SK-N-SH (cell line): ENCODE results near the gene ZNF213. TPM values are rescaled to one million over a fixed set of nuclear protein-coding genes. Genes with fewer than 3 reads are reported as not detected.

Experiments
- CTCF ChIA-PET: fragments of 300-600, 350-600 bp; formaldehyde crosslinking; extraction: SDS; loops from one replicate; lab custom pipeline; 2021; lab: Yijun Ruan, JAX
- POLR2A ChIA-PET: fragments of 350-600 bp; sonication (Branson Sonifier 250); formaldehyde crosslinking; extraction: SDS; loops from one replicate; lab custom pipeline; 2020; ENCODE audit warnings: antibody characterized with exemption, inconsistent platforms; lab: Yijun Ruan, JAX
- DNase-seq: peaks from one replicate; pipeline ENCODE4 v3.0.0; 2012
- H2AFZ ChIP-seq: fragments of 200-600 bp; sonication (generic); 2 replicates; pipeline ENCODE4 v1.8.1; 2016; ENCODE audit warnings: antibody characterized with exemption, mild to moderate bottlenecking, low read depth
- H3F3A ChIP-seq: fragments of 200-600 bp; sonication (generic); replicated peaks from 2 replicates; pipeline ENCODE3; 2016; ENCODE audit warnings: antibody characterized with exemption, mild to moderate bottlenecking; ENCODE audit not compliant: insufficient read depth
- H3K27ac ChIP-seq, 2 experiments: fragments of 200-500 bp in 1 of 2; fragments of 200-600 bp in 1 of 2; sonication (Bioruptor generic) in 1 of 2; sonication (generic), shearing (Covaris generic) in 1 of 2; 2 replicates each; pipeline versions ENCODE4 v1.5.1 to v1.6.1; 2014 to 2016; ENCODE audit warnings: low read depth in 2 of 2, inconsistent platforms in 1 of 2, low read length in 1 of 2, mild to moderate bottlenecking in 1 of 2, mixed read lengths in 1 of 2
- H3K27me3 ChIP-seq: fragments of 200-600 bp; sonication (generic), shearing (Covaris generic); 2 replicates; pipeline ENCODE4 v1.6.1; 2016; ENCODE audit warnings: mixed run types; ENCODE audit not compliant: insufficient read depth
- H3K36me3 ChIP-seq, 2 experiments: fragments of 200-500 bp in 1 of 2; fragments of 200-600 bp in 1 of 2; sonication (Bioruptor generic) in 1 of 2; sonication (generic) in 1 of 2; replicated peaks in 1 of 2; 2 replicates each; pipeline versions ENCODE3 to v1.5.1; 2014 to 2016; ENCODE audit warnings: low read length in 1 of 2, mild to moderate bottlenecking in 1 of 2; ENCODE audit not compliant: insufficient read depth in 2 of 2, control insufficient read depth in 1 of 2
- H3K4me1 ChIP-seq, 2 experiments: fragments of 200-500 bp in 1 of 2; fragments of 200-600 bp in 1 of 2; sonication (Bioruptor generic) in 1 of 2; sonication (generic), shearing (Covaris generic) in 1 of 2; 2 replicates each; pipeline versions ENCODE4 v1.5.1 to v1.6.1; 2014 to 2016; ENCODE audit warnings: low read depth in 1 of 2, low read length in 1 of 2, mixed run types in 1 of 2; ENCODE audit not compliant: insufficient read depth in 2 of 2, control insufficient read depth in 1 of 2
- H3K4me2 ChIP-seq: fragments of 200-600 bp; sonication (generic), shearing (Covaris generic); 2 replicates; pipeline ENCODE4 v1.6.1; 2017; ENCODE audit warnings: mixed run types
- H3K4me3 ChIP-seq, 2 experiments: fragments of 200-500 bp in 1 of 2; fragments of 200-600 bp in 1 of 2; sonication (Bioruptor generic) in 1 of 2; sonication (generic), shearing (Covaris generic) in 1 of 2; 2 replicates each; pipeline versions ENCODE4 v1.5.1 to v1.8.1; 2014 to 2016; ENCODE audit warnings: low read depth in 2 of 2, inconsistent platforms in 1 of 2, low read length in 1 of 2, mild to moderate bottlenecking in 1 of 2, mixed read lengths in 1 of 2, moderate library complexity in 1 of 2
- H3K79me2 ChIP-seq: fragments of 200-600 bp; sonication (generic); 2 replicates; pipeline ENCODE4 v1.8.1; 2017; ENCODE audit warnings: mild to moderate bottlenecking; ENCODE audit not compliant: insufficient read depth
- H3K9ac ChIP-seq: fragments of 200-600 bp; sonication (generic); 2 replicates; pipeline ENCODE4 v1.6.1; 2017; ENCODE audit warnings: mixed run types
- H3K9me2 ChIP-seq: fragments of 200-600 bp; sonication (generic); 2 replicates; pipeline ENCODE4 v1.6.1; 2017; ENCODE audit warnings: mixed run types
- H3K9me3 ChIP-seq: fragments of 200-600 bp; sonication (generic); 2 replicates; pipeline ENCODE4 v1.6.1; 2017; ENCODE audit warnings: mixed run types, mild to moderate bottlenecking, moderate library complexity
- H4K20me1 ChIP-seq: fragments of 200-600 bp; sonication (generic); 2 replicates; pipeline ENCODE4 v1.6.1; 2017; ENCODE audit warnings: mild to moderate bottlenecking, mixed run types; ENCODE audit not compliant: insufficient read depth
- CHD2 ChIP-seq: fragments of 150-350 bp; IDR thresholded peaks from 2 replicates; pipeline ENCODE4 v1.6.1; 2018; ENCODE audit warnings: low read length; ENCODE audit not compliant: partially characterized antibody
- ELF1 ChIP-seq: IDR thresholded peaks from 2 replicates; pipeline ENCODE4 v1.4.0; 2012
- FOXM1 ChIP-seq: IDR thresholded peaks from 2 replicates; pipeline ENCODE4 v1.4.0; 2012; ENCODE audit warnings: low read depth, mild to moderate bottlenecking
- GABPA ChIP-seq: IDR thresholded peaks from 2 replicates; pipeline ENCODE4 v1.4.0; 2012; ENCODE audit warnings: low read depth, mild to moderate bottlenecking
- MEF2A ChIP-seq: IDR thresholded peaks from 2 replicates; pipeline ENCODE4 v1.4.0; 2012; ENCODE audit warnings: low read depth, borderline replicate concordance
- NFIC ChIP-seq: IDR thresholded peaks from 2 replicates; pipeline ENCODE4 v1.4.0; 2012; ENCODE audit warnings: borderline replicate concordance
- POLR2AphosphoS5 ChIP-seq: IDR thresholded peaks from 2 replicates; pipeline ENCODE4 v1.6.1; 2012; ENCODE audit warnings: low read depth, low read length
- RCOR1 ChIP-seq: fragments of 150-350 bp; IDR thresholded peaks from 2 replicates; pipeline ENCODE4 v1.6.1; 2017; ENCODE audit warnings: antibody characterized with exemption, low read length
- SMC3 ChIP-seq: IDR thresholded peaks from 2 replicates; pipeline ENCODE4 v1.6.1; 2012; ENCODE audit warnings: low read depth, low read length, improper control_type of control experiment
- TAF1 ChIP-seq: IDR thresholded peaks from 2 replicates; pipeline ENCODE4 v1.6.1; 2012; ENCODE audit warnings: low read depth, mild to moderate bottlenecking, low read length, moderate library complexity, borderline replicate concordance
- TEAD4 ChIP-seq: IDR thresholded peaks from 2 replicates; pipeline ENCODE4 v1.4.0; 2012; ENCODE audit warnings: mild to moderate bottlenecking, borderline replicate concordance; ENCODE audit not compliant: insufficient read depth
- YY1 ChIP-seq: IDR thresholded peaks from 2 replicates; pipeline ENCODE4 v1.4.0; 2012; ENCODE audit warnings: low read depth, mild to moderate bottlenecking
- WGBS: methylation state at CpG from one replicate; pipeline ENCODE4 v1.1.6; 2017; ENCODE audit warnings: low lambda C conversion rate; 5-methylcytosine and 5-hydroxymethylcytosine counted together
- polyA plus RNA-seq, 3 experiments: library from polyadenylated mRNA; depleted of rRNA; stranded (reverse); fragments of >200 nt; gene quantifications; 2 replicates each; pipeline ENCODE4 v1.2.3, GENCODE V29; 2012
- TF ChIP-seq, protein P1 (sequence below): fragments of 150-350 bp; IDR thresholded peaks from 2 replicates; pipeline ENCODE4 v1.6.1; 2017; ENCODE audit warnings: antibody characterized with exemption, low read length, low read depth, borderline replicate concordance
- TF ChIP-seq, protein P2 (sequence below): IDR thresholded peaks from 2 replicates; pipeline ENCODE4; 2012
- TF ChIP-seq, protein P3 (sequence below): IDR thresholded peaks from 2 replicates; pipeline ENCODE4 v1.4.0; 2012; ENCODE audit warnings: low read depth, borderline replicate concordance
- TF ChIP-seq, protein P4 (sequence below): fragments of 150-350 bp; IDR thresholded peaks from 2 replicates; pipeline ENCODE4 v1.6.1; 2016; ENCODE audit warnings: mild to moderate bottlenecking, low read depth, low read length

The ZNF213 gene
- polyA plus RNA-seq, 1 of the 3 experiments (the other 2 are of a cell fraction), result 1.1 TPM

DNA sequence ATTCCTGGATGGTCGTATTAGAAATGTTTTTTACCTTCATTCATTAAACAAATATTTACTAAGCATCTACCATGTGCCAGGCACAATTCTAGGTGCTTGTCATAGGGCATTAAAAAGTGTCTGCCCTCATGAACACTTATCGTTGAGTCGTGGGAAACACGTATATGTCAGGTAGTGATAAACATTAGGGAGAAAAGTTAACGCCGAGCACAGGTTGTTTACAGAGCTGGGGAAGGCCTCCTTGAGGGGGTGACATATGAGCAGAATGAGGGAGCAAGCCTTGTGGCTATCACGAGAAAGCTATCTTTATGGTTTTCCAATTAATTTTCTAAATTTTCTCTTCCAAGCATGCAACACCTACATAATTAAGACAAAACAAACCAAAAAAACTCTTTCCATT is 985 bp upstream of the ZNF213 start:
- H3K9me3 ChIP-seq, result no peaks in the 10 kb centered on the region
- TF ChIP-seq GABPA, result no peak
- TF ChIP-seq RCOR1, result no peak
- no peak for TF ChIP-seq FOXM1
- TF ChIP-seq, protein P1, sequence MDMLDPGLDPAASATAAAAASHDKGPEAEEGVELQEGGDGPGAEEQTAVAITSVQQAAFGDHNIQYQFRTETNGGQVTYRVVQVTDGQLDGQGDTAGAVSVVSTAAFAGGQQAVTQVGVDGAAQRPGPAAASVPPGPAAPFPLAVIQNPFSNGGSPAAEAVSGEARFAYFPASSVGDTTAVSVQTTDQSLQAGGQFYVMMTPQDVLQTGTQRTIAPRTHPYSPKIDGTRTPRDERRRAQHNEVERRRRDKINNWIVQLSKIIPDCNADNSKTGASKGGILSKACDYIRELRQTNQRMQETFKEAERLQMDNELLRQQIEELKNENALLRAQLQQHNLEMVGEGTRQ, result no peak
- TF ChIP-seq ELF1, result no peak
- TF ChIP-seq MEF2A, result no peak
- no peak for TF ChIP-seq TAF1
- TF ChIP-seq, protein P2, sequence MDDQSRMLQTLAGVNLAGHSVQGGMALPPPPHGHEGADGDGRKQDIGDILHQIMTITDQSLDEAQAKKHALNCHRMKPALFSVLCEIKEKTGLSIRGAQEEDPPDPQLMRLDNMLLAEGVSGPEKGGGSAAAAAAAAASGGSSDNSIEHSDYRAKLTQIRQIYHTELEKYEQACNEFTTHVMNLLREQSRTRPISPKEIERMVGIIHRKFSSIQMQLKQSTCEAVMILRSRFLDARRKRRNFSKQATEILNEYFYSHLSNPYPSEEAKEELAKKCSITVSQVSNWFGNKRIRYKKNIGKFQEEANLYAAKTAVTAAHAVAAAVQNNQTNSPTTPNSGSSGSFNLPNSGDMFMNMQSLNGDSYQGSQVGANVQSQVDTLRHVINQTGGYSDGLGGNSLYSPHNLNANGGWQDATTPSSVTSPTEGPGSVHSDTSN, result no peak
- TF ChIP-seq, protein P3, sequence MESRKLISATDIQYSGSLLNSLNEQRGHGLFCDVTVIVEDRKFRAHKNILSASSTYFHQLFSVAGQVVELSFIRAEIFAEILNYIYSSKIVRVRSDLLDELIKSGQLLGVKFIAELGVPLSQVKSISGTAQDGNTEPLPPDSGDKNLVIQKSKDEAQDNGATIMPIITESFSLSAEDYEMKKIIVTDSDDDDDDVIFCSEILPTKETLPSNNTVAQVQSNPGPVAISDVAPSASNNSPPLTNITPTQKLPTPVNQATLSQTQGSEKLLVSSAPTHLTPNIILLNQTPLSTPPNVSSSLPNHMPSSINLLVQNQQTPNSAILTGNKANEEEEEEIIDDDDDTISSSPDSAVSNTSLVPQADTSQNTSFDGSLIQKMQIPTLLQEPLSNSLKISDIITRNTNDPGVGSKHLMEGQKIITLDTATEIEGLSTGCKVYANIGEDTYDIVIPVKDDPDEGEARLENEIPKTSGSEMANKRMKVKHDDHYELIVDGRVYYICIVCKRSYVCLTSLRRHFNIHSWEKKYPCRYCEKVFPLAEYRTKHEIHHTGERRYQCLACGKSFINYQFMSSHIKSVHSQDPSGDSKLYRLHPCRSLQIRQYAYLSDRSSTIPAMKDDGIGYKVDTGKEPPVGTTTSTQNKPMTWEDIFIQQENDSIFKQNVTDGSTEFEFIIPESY, result no peak
- TF ChIP-seq, protein P4, sequence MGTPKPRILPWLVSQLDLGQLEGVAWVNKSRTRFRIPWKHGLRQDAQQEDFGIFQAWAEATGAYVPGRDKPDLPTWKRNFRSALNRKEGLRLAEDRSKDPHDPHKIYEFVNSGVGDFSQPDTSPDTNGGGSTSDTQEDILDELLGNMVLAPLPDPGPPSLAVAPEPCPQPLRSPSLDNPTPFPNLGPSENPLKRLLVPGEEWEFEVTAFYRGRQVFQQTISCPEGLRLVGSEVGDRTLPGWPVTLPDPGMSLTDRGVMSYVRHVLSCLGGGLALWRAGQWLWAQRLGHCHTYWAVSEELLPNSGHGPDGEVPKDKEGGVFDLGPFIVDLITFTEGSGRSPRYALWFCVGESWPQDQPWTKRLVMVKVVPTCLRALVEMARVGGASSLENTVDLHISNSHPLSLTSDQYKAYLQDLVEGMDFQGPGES, result no peak
- no peak for TF ChIP-seq TEAD4
- no peak for TF ChIP-seq POLR2AphosphoS5
- no peak for TF ChIP-seq SMC3
- TF ChIP-seq CHD2, result no peak
- TF ChIP-seq YY1, result no peak
- TF ChIP-seq NFIC, result no peak
- H3K79me2 ChIP-seq, result peaks cover 51% of the 10 kb centered on the region
- no peak for DNase-seq
- H3K4me3 ChIP-seq, result peak overlapping the region; percentile 85 to 97
- no peaks in the 10 kb centered on the region for H3K9me2 ChIP-seq
- H3K36me3 ChIP-seq, result peaks cover 15 to 36% of the 10 kb centered on the region in 2 experiments
- CTCF ChIA-PET, result interaction anchor here (0.7 to 4.6 kb wide), 6 partner anchors 11 to 106 kb away, joined by 3 to 43 read pairs (median 7); no protein-coding TSS in a partner anchor
- WGBS, result 7% methylated on average over 7 of the region's 7 CpGs
- no peaks in the 10 kb centered on the region for H3K27me3 ChIP-seq
- peaks cover 8% of the 10 kb centered on the region; the same call in 1 of the 2 replicates for H4K20me1 ChIP-seq
- peaks cover 4 to 7% of the 10 kb centered on the region in 2 experiments; a peak in 2 of 4 replicates for H3K4me1 ChIP-seq
- H3K27ac ChIP-seq, result peak overlapping the region in 1 of 2 experiments; percentile 77; a peak in 2 of 4 replicates
- POLR2A ChIA-PET, result interaction anchor here (0.6 to 2.2 kb wide), 4 partner anchors 8 to 224 kb away, joined by 3 to 18 read pairs (median 4); no protein-coding TSS in a partner anchor
- H3K4me2 ChIP-seq, result peak overlapping the region; percentile 94
- peak overlapping the region; percentile 97 for H3K9ac ChIP-seq
- peaks cover 32% of the 10 kb centered on the region for H3F3A ChIP-seq
- no peak overlapping the region for H2AFZ ChIP-seq
